D721Med (cell line): Measurements from ENCODE around the gene F2RL3.

Source experiments
- DNase-seq: peaks from one replicate; pipeline ENCODE4 v3.0.0; 2011; ENCODE audit warnings: low spot score; ENCODE audit not compliant: insufficient read length
- FAIRE-seq: peaks from 2 replicates; lab custom pipeline; 2011; peaks lifted over from hg19 to GRCh38; lab: Jason Lieb, UNC
- CTCF ChIP-seq: IDR thresholded peaks from 2 replicates; pipeline ENCODE4 v1.5.1; 2012; ENCODE audit warnings: mild to moderate bottlenecking, control low read depth; ENCODE audit not compliant: insufficient read depth; ENCODE audit errors: missing control alignments

Gene F2RL3

DNA sequence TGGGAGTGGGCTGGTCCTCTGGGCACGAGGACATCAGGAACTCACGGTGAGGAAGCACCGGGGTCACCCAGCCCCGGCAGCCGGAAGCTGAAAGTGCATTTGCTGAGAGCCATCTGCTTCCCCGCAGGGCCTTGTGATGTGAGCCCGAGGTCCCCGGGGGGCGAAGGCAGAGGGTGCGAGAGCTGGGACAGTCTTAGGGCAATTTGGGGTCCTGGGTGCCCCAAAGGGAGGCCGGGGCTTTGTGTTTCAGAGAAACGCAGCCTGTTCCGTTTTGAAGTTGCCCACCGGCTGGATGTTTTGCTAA lies 4.8 kb downstream of the F2RL3 start:
- DNase-seq (no peak), FAIRE-seq (no peak)
- no peak for TF ChIP-seq CTCF

- TF ChIP-seq CTCF: no peak
- DNase-seq: no peak
- FAIRE-seq: no peak
Observed at GRCh38 chr19:16894080-16894479, 5.3 kb downstream of the F2RL3 start.

DNA sequence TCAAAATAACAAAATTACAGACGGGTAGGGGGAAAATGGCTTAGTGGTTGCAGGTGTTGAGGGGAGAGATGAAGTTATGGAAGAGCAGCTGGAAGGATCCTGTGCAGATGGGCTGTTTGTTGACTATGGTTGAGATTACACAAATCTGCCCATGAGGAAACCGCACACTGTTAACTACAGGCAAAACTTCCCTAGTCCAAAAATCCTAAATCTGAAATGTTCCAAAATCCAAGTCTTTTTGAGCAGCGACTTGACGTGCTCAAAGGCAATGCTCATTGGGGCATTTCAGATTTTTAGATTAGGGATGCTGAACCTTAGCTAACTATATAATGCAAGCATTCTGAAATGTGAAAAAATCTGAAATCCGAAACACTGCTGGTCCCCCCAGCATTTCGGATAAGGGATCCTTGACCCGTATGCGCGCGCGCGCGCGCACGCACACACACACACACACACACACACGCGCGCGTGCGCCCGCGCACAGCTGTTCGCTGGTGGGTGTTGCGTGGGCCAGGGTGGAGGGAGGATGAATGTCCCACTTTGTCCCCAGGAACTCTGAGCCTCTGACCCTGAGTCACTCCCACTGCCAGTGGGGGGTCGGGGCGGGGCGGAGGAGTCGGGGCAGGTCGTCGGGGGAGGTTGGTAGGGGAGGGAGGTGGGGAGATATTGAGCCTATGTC lies 6.8 kb downstream of the F2RL3 start:
- no peak for TF ChIP-seq CTCF
- DNase-seq (no peak), FAIRE-seq (no peak)

DNA sequence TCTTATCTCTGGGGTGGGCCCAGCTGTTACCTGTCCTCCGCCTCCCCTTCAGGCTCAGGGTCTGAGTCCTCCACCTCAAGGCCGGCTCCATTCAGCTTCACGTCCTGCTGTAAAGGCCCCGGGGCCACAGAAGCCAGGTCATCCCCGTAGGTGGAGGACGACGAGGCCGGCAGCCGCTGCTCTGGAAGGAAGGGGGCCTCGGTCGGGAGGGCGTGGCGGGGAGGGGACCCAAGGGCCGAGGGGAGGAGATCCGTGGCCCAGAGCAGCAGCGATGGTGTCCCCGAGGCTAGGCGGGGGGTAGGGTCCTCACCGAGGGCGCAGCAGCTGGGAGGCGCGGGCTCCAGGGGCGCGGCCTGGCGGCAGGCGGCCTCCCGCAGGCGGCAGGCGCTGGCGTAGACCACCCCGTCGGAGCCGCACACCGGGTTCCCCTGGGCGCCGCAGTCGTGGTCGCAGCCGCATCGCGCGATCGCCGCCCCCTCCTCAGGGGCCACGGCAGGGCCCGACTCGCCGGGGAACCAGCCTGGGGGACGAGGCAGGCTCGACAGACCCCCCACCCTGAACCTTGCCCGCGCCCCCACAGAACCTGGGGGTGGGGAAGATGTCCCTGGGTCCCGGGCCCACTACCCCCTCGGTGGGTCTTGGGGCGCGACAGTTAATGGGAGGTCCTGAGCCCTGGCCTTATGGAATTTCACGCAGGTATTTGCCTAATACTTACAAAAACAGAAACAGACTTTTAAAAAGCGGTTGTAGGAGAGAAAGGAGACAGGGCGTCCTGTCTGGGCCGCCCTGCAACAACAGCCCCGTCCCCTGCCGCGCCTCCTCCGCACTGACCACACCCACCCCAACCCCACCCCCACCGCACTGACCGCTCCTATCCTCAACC lies 7.6 kb downstream of the F2RL3 start:
- FAIRE-seq: no peak
- no peak for DNase-seq
- no peak for TF ChIP-seq CTCF

- FAIRE-seq (no peak), DNase-seq (peak; percentile 93)
- no peak for TF ChIP-seq CTCF
Observed at GRCh38 chr19:16897029-16897855, 8.4 kb downstream of the F2RL3 start.

DNA sequence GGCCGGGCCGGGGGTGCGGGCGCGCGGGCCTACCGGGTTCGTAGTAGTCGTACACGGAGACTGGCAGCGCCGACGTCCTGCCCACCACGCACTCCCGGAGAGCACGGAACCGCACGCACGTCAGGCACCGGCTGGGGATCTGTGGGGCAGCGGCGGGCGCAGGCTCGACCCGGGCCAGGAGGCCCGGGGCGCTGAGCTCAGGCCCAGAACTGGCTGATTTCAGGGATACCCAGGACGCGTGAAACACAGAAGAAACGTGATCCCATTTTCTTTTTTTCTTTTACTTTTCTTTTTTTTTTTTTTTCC lies 9.0 kb downstream of the F2RL3 start:
- FAIRE-seq: no peak
- TF ChIP-seq CTCF: no peak
- no peak for DNase-seq
